Natural killer cell treated with Interleukin-12 subunit alpha and Interleukin-12 subunit beta and Interleukin-15 and Interleukin-18, amount 100 ng/mL, for 72 hours (primary cell): ENCODE data around the gene SYT3. TPM values are rescaled to one million over a fixed set of nuclear protein-coding genes. Genes with fewer than 3 reads are reported as not detected.

Source experiments
- ATAC-seq, 2 donors: fragments of 150-1000 bp; cut with Tn5 transposase in 1 of 2; sonication (Bioruptor Pico), chemical (Tn5 transposase) in 1 of 2; 2 replicates each; pipeline ENCODE4 v1.10.0; 2021
- DNase-seq: peaks from one replicate; pipeline ENCODE4 v3.0.0; 2022; ENCODE audit warnings: low spot score
- H3K27ac Mint-ChIP-seq, 2 donors: 1 replicate in 1 of 2; 2 replicates in 1 of 2; pipeline ENCODE4 v1.8.0; 2022; ENCODE audit warnings: mixed read lengths in 2 of 2, mild to moderate bottlenecking in 1 of 2, moderate library complexity in 1 of 2
- H3K27me3 Mint-ChIP-seq, 2 donors: 1 replicate in 1 of 2; 2 replicates in 1 of 2; pipeline ENCODE4 v1.8.0; 2022; ENCODE audit warnings: mixed read lengths in 2 of 2
- H3K36me3 Mint-ChIP-seq: one replicate; pipeline ENCODE4 v1.8.0; 2022; ENCODE audit warnings: mixed read lengths
- H3K4me1 Mint-ChIP-seq, 2 donors: 1 replicate in 1 of 2; 2 replicates in 1 of 2; pipeline ENCODE4 v1.8.0; 2022; ENCODE audit warnings: low read depth in 2 of 2, mixed read lengths in 2 of 2, mild to moderate bottlenecking in 1 of 2
- H3K4me3 Mint-ChIP-seq: one replicate; pipeline ENCODE4 v1.8.0; 2022; ENCODE audit warnings: mixed read lengths
- H3K9me3 Mint-ChIP-seq: 2 replicates; pipeline ENCODE4 v1.8.0; 2022; ENCODE audit warnings: mixed read lengths
- total RNA-seq, 2 donors: library from RNA; stranded (reverse); gene quantifications; one replicate each; pipeline ENCODE4 v1.2.3, GENCODE V29; 2022

The SYT3 gene
- total RNA-seq, 2 donors from 2014 or later = not detected

DNA sequence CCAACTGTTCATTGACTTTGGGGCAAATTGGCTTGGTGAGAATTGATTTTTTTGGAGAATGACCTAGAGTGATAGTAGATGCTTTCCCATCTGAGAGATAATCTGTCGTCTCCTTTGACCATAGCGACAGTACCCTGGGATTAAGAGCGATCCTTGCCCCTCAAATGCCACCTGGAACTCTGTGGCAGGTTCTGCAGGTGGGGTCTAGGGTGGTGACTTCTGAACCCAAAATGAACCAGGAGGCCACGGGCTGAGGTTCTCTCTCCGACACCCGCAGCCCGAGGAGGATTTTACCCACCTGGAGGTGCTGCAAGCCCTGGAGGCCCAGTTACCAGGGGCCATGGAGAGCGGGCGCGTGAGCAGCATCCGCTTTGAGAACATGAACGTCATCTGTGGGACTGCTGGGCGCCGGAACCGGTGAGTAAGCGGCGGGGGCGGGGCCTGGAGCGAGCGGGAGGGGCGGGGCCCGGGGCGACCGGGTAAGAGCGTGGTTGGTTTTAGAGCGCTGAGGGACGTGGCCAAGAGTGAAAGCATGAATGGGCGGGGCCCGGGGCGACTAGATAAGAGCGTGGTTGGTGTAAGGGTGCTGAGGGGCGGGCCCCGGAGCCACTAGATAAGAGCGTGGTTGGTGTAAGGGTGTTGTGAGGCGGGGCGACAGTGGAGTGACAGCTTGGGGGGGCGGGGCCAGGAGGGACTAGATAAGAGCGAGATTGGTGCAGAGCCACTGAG is 18.2 kb upstream of the SYT3 start:
- Mint-ChIP-seq H3K27ac (peak overlapping the region in 1 of 2 donors; percentile 63), H3K36me3 (peaks cover 19% of the 10 kb centered on the region), H3K9me3 (peaks cover 11% of the 10 kb centered on the region), H3K4me3 (peak overlapping the region; percentile 86), H3K4me1 (peaks cover 17% of the 10 kb centered on the region in 2 donors), H3K27me3 (peaks cover 43 to 55% of the 10 kb centered on the region in 2 donors)
- ATAC-seq (peak; percentile 95 to 97), DNase-seq (peak; percentile 87)

DNA sequence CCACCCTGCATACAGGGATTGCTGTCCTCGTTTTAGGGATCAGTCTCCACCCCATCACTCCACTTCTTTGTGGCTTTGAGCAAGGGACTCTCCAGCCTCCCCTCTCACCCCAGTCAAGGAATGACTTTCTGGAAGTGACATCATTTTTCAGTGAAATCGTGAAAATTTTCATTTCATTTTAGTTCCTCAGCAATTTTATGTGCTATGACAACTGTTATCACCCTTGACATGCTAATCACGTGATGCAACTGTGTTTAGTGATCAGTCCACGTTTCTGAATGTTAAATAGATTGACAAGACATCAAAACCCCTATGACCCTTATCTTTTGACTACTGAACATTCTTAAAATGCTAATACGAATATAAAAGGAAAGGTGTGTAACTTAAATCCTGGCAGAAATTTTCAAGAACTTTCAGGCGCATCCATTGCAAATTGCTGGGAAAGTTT is 17.6 kb upstream of the SYT3 start:
- peaks cover 45 to 61% of the 10 kb centered on the region in 2 donors for H3K27me3 Mint-ChIP-seq
- peaks cover 11% of the 10 kb centered on the region for H3K9me3 Mint-ChIP-seq
- H3K4me3 Mint-ChIP-seq = peak overlapping the region; percentile 86
- peaks cover 19% of the 10 kb centered on the region for H3K36me3 Mint-ChIP-seq
- no peak for ATAC-seq
- peaks cover 17% of the 10 kb centered on the region in 2 donors for H3K4me1 Mint-ChIP-seq
- no peak overlapping the region for H3K27ac Mint-ChIP-seq
- no peak for DNase-seq

DNA sequence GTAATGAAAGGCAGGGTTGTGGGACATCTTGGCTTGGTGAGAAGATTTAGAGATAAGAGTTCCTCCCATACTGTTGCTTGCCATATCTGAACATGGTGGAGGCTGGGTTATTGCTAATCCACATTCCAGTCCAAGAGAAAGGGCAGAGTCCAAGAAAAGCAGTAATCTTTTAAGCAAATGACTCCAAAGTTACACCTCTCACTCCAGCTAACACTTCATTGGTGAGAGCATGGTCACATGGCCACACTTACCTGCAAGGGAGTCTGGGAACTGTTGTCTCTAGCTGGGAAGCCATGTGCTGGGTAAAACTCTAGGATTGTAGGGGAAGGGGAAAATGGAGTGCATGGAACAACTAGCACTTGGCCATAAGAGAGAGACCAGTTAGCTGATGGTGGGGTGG is 15.2 kb upstream of the SYT3 start:
- no peak overlapping the region for H3K4me3 Mint-ChIP-seq
- DNase-seq (no peak), ATAC-seq (no peak)
- H3K4me1 Mint-ChIP-seq = peaks cover 15 to 17% of the 10 kb centered on the region in 2 donors
- H3K9me3 Mint-ChIP-seq = peaks cover 7% of the 10 kb centered on the region
- peaks cover 41 to 57% of the 10 kb centered on the region in 2 donors for H3K27me3 Mint-ChIP-seq
- peaks cover 19% of the 10 kb centered on the region for H3K36me3 Mint-ChIP-seq
- no peak overlapping the region for H3K27ac Mint-ChIP-seq

DNA sequence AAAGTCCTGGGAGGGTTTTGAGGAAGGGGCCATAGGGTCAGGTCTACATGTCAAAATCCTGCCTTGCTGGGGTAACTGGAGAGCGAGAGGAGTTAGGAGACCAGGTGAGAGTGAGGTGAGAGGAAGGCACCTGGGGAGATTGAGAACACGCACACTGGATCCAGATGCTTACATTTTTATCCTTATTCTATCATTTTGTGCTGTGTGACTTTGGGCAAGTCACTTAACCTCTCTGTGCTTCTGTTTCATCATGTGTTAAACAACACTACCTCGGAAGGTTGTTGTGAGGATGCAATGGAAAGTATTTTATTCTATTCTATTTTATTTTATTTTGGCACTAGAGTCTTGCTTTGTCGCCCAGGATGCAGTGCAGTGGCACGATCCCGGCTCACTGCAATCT is 13.0 kb upstream of the SYT3 start:
- H3K27me3 Mint-ChIP-seq = peaks cover 37 to 55% of the 10 kb centered on the region in 2 donors
- peaks cover 11% of the 10 kb centered on the region for H3K36me3 Mint-ChIP-seq
- peaks cover 5 to 7% of the 10 kb centered on the region in 2 donors for H3K4me1 Mint-ChIP-seq
- H3K9me3 Mint-ChIP-seq = peaks cover 4% of the 10 kb centered on the region
- no peak overlapping the region for H3K27ac Mint-ChIP-seq
- H3K4me3 Mint-ChIP-seq = no peak overlapping the region
- DNase-seq (no peak), ATAC-seq (no peak)

DNA sequence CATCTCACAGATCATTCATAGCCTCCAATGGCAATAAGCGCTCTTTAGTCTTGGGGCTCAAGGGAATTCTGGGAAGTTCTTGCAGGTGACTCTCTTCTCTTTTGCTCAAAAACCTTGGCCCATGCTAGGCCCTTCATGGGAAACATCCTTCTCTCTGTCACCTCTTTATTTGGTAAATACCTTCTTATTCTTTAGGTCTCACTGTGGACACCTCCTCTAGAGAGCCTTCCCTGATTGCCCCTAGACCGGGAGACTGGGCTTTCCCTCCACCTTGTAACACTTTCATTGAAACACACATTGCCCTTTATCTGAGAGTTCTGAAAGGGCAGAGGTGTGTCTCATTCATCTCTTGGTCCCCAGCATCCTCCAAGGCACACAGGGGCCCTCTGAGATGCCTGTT is 11.5 kb upstream of the SYT3 start:
- Mint-ChIP-seq H3K4me3 (no peak overlapping the region), H3K4me1 (no peaks in the 10 kb centered on the region), H3K27me3 (peaks cover 31 to 53% of the 10 kb centered on the region in 2 donors), H3K27ac (no peak overlapping the region), H3K9me3 (peaks cover 4% of the 10 kb centered on the region), H3K36me3 (peaks cover 6% of the 10 kb centered on the region)
- ATAC-seq (no peak), DNase-seq (no peak)

DNA sequence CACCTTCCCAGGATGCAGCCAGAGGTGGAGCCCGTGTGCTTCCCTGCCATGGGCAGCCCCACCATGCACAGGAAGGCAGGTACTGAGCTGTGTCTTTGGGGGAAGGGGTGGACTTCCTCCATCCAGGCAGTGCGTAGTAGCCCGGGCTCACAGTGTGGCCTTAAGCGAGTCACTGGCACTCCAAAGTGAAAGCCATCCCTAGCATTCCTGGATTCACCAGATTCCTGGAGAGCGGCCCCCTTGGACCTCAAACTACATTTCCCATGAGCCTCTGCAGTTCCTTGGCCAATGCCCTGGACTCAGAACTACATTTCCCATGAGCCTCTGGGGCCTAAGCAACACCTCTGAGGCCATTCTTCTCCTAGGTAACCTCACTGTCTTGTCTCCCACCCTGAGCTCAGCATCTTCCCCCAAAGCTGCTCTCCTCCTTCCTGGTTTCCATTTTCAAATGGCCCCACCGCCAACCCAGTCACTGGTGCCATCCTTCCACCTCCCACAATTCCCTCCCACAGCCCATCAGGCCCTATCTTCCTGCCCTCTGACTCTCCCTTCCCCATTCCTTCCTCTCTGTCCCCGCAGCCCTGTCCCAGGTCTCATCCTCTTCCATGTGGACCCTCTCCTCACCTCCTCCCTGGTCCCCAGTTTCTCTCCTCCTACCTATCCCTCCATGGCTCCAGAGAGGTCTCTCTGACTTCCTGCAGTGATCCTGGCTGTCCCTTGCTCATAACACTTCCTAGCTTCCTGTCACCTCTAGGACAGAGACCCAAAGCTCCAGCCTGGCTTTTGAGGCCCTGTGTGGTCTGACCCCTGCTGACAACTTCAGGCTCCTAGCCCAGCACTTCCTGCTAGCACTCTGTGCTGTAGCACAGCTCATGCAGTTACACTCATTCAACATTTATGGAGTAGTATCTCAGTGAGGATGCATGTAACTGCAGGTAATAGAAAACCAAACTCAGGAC is 10.0 kb upstream of the SYT3 start, which contains the start of gene C19orf81:
Gene C19orf81 (plus strand): TSS at position 13 of the 959 bp plus-strand sequence. CDS start 0 bp downstream, at position 13.
- no peak for DNase-seq
- Mint-ChIP-seq H3K9me3 (no peaks in the 10 kb centered on the region), H3K27ac (no peak within 1 kb of the TSS), H3K4me1 (no peaks in the 10 kb centered on the region), H3K36me3 (peaks cover under 1% of the 10 kb centered on the region), H3K4me3 (no peak within 1 kb of the TSS), H3K27me3 (peaks cover 24 to 46% of the 10 kb centered on the region in 2 donors)
- ATAC-seq = no peak

DNA sequence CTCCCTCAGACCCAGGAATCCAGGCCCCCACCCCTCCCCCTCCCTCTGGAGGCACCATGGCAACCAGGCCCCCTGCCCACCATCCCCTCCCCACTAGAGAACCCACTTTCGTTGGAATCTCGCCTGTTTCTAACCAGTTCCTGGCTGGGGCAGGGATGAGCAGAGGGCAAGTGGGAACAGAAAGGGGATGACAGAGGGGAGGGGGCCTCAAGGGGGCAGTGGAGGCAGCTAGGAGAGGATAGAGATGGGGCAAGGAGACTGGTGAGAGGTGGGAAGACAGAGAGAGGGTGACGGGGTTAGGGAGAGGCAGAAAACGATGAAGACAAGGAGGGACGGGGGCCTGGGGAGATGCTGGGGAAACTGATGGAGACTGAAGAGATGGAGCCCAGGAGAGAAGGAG is 9.0 kb upstream of the SYT3 start:
- Mint-ChIP-seq H3K4me1 (no peaks in the 10 kb centered on the region), H3K27ac (no peak overlapping the region), H3K36me3 (no peaks in the 10 kb centered on the region), H3K4me3 (no peak overlapping the region), H3K27me3 (peaks cover 18 to 37% of the 10 kb centered on the region in 2 donors), H3K9me3 (no peaks in the 10 kb centered on the region)
- ATAC-seq (no peak), DNase-seq (no peak)

DNA sequence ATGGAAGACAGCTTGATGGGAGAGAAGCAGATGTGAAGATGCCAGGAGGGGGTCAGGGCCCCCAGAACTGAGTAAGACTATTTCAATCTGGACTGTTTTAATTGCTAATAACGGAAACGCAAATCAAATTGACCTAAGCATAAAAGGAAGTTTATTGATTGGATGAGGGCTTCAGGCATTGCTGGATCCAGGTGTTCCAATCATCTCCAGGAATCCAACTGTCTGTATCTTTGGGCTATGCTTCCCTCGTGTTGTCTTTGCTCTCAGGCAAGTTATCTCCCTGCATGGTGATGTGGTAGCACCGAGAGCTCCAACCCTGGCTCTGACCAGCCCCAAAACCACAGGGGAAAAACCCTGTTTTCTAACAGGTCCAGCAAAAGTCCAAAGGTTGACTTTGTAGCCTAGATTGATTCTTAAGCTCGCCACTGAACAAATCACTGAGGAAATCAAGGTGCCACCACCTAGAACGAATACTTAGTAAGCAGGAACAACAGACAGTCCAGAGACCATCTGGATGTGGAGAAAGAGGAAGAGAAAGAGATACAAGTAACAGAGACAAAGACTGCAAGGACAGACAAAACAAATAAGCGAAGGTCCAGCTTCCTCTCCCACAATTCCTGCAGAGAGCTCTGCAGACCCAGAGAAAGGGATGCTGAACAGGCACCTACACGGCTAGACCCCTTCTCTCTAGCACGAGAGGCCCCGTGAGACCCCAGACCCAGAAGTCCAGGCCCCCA is 8.4 kb upstream of the SYT3 start:
- Mint-ChIP-seq H3K9me3 (no peaks in the 10 kb centered on the region), H3K4me1 (no peaks in the 10 kb centered on the region)

DNA sequence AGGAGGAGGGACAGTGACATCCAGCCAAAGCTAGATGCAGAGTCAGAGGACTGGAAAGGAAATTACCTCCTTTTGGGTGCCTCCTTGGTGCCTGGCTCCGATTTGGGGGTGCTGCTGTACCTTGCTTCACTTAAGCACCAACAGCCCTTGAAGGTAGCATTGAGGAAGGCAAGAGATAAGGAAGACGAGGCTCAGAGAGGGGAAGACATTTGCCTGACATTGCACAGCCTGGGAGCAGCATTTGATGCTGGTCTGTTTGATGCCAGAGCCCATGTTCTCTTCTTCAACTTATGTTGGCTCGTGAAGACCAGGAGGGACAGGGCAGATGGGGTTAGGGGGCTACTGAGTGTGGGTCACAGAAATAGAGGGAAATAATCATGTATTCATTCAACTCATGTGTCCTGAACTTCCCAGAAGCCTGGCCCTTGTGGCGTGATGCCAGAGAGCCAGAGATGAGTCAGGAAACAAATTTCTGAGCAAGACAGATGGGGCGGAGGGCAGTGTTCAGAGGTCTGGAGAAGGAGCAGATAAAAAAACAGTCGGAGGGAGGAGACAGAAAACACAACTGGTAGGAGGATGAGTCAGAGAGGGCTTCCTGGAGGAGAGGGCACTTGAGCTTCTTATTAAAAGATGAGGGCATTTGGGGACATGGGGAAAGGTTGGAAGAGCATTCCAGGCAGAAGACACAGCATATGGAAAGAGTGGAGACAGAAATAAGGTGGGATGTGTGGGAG is 6.6 kb upstream of the SYT3 start:
- Mint-ChIP-seq H3K36me3 (no peaks in the 10 kb centered on the region), H3K4me1 (no peaks in the 10 kb centered on the region), H3K4me3 (no peak overlapping the region), H3K27me3 (peaks cover 11 to 17% of the 10 kb centered on the region in 2 donors), H3K27ac (no peak overlapping the region), H3K9me3 (no peaks in the 10 kb centered on the region)
- DNase-seq (no peak), ATAC-seq (no peak)

More for the DNA sequence above, 8.4 kb upstream of the SYT3 start:
- H3K36me3 Mint-ChIP-seq = no peaks in the 10 kb centered on the region
- no peak overlapping the region for H3K27ac Mint-ChIP-seq
- ATAC-seq = no peak
- H3K27me3 Mint-ChIP-seq = peaks cover 18 to 31% of the 10 kb centered on the region in 2 donors
- H3K4me3 Mint-ChIP-seq = no peak overlapping the region
- DNase-seq = no peak

DNA sequence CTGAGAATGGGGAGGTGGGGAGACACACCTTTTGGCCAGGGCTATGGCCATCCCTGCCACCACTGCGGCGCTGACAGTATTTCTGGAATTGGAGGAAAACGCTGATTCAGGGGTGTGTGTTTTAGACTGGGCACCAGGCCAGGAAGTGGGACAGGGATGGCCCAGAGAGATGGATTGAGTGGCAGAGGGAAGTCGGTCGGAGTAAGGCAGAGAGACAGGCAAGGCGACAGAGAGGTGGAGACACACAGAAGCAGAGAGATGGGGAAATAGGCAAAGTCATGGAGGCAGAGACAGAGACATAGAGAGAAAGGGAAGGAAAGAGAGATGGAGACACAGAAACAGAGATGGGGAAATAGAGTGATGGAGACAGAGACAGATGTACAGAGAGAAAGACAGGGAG is 5.4 kb upstream of the SYT3 start:
- Mint-ChIP-seq H3K27ac (no peak overlapping the region), H3K36me3 (no peaks in the 10 kb centered on the region), H3K4me3 (no peak overlapping the region), H3K27me3 (peaks cover 8 to 13% of the 10 kb centered on the region in 2 donors), H3K9me3 (no peaks in the 10 kb centered on the region), H3K4me1 (no peaks in the 10 kb centered on the region)
- DNase-seq (no peak), ATAC-seq (no peak)

DNA sequence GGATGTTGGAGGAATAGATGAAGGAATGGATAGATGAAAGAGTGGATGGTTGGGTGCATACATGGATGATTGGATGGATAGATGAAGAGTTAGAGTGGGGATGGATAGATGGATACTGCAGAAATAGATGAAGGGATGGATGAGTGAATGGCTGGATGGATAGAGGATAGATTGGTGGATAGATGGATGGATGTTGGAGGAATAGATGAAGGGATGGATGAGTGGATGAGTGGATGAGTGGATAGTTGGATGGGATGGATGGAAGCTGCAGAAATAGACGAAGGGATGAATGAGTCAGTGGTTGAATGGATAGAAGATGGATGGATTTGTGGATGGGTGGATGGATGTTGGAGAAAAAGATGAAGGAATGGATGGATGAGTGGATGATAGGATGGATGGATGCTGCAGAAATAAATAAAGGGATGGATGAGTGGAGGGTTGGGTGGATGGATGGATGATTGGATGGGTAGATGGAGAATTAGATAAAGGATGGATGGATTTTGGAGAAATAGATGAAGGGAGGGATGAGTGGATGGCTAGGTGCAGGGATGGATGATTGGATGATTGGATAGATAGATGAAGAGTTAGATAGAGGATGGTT is 4.7 kb upstream of the SYT3 start:
- H3K27ac Mint-ChIP-seq = no peak overlapping the region
- ATAC-seq (no peak), DNase-seq (no peak)
- no peaks in the 10 kb centered on the region for H3K36me3 Mint-ChIP-seq
- H3K4me1 Mint-ChIP-seq = no peaks in the 10 kb centered on the region
- H3K27me3 Mint-ChIP-seq = peaks cover 6 to 13% of the 10 kb centered on the region in 2 donors
- no peaks in the 10 kb centered on the region for H3K9me3 Mint-ChIP-seq
- no peak overlapping the region for H3K4me3 Mint-ChIP-seq

DNA sequence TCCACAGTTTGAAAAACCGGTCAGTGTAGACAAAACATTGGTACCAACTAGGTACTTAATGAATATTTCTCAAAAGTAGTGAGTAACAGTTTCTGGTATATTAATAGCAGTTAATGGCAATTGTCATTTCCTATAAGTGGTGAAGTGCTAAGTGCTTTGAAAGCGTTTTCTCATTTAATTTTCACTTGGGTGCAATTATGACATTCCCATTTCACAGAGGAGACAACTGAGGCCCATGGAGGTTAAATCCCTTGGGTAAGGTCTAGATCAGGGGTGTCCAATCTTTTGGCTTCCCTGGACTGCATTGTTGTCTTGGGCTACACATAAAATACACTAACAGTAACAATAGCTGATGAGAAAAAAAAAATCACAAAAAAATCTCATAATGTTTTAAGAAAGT is 687 bp upstream of the SYT3 start:
- DNase-seq (no peak), ATAC-seq (no peak)
- H3K4me1 Mint-ChIP-seq = peaks cover 0 to 6% of the 10 kb centered on the region in 2 donors
- H3K4me3 Mint-ChIP-seq = no peak overlapping the region
- H3K36me3 Mint-ChIP-seq = peaks cover 5% of the 10 kb centered on the region
- H3K27me3 Mint-ChIP-seq = peaks cover 23 to 29% of the 10 kb centered on the region in 2 donors
- no peaks in the 10 kb centered on the region for H3K9me3 Mint-ChIP-seq
- H3K27ac Mint-ChIP-seq = no peak overlapping the region
